Limb (tissue), 2 donors: ENCODE results near the gene FAM200A.
"Not testable (repeated sequence)": the region's sequence is repeated elsewhere in the genome, so short reads cannot be mapped to it uniquely, and the experiment has no call there.

ENCODE experiments used
- DNase-seq, 2 donors: peaks; one replicate each; pipeline ENCODE4 v3.0.0-alpha.2; 2016; ENCODE audit errors: extremely low spot score in 2 of 2

Gene FAM200A

DNA sequence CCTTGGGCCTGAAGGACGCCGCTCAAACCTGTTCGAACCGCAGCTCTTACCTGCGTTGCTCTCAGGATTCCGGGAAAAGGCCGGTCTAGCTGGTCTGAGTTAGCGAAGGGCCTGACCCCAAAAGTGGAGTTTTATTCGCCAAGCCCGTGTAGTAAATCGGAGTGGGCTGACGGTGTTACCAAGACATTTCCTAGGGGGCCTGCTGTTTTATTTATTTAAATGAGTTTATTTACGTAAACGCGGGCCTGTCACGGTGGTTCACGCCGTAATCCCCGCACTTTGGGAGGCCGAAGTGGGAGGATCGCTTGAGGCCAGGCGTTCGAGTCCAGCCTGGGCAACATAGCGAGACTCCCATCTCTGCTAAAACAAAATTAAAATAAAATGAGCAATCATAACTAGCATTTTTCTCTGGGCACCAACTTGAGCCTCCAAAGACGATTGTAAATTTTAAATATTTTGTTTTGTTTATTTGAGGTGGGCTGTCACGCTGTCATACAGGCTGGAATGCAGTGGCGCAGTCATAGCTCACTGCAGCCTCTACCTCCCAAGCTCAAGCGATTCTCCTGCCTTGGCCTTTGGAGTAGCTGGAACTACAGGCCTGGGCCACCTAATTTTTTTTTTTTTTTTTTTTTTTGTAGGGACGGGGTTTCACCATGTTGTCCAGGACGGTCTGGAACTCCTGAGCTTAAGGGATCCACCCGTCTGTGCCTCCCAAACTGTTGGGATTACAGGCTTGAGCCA is 7.4 kb upstream of the FAM200A start:
- no peak for DNase-seq

DNA sequence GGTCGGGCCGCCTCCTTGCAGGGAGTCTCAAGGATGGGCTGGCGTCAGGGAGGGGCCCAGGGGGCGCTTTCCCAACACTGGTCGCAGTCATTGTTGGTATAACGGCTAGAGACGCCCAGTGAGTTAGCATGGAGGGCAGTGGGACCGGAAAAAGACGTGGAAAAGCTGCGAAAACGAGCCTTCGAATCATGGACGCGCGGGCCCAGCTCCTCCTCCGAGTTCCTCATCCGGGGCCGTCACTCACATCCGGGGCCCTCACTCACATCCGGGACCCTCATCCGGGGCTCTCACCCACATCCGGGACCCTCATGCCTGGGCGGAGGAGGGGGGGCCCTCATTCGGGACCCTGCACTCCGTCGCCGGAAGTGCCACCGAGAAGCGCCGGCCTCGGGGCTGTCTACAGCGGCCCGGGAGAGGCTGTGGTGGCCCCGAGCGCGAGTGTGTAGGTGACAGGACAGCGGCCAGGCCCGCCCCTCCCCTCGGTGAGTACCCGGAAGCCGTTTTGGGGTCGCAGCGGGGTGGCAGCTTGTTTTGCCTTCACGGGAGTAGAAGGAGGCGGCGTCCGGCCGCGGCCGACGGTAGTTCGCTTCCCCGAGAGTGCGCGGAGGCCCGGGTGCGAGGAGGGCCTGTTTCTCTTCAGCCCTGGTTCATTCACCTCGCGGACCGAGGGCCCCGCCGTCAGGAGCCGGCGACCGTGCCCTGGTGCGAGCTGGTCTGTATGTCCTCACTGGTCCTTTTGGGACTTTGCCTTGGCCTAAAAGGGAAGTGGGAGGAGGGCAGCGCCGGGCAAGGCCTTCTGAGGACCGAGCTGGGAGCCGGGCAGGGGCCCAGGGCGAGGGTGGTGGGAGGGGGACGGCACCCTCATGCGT is 6.6 kb upstream of the FAM200A start, which contains the start of gene ZNF655:
Gene ZNF655, plus strand, starts transcription at position 337 of the 869 bp plus-strand sequence. CDS start 1,918 bp downstream, outside the sequence.
- peak; percentile 86 to 98 for DNase-seq

DNA sequence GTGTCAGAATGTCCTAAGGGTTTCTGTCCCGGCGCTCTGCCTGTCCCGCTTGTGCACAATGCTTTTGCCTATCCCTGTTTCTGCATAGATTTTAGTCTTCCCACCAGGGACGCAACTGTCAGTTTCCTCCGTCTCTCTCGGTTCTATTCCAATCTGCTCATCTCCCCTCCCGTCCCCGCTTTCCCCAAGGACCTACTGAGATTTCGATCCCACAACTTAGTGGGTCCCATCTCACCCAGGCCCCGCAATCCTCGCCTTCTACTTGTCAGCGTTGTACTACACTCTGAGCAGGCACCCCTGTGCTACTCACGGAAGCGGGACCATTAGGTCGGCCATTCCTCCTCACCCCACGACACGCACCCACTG is 6.0 kb upstream of the FAM200A start:
- no peak for DNase-seq

DNA sequence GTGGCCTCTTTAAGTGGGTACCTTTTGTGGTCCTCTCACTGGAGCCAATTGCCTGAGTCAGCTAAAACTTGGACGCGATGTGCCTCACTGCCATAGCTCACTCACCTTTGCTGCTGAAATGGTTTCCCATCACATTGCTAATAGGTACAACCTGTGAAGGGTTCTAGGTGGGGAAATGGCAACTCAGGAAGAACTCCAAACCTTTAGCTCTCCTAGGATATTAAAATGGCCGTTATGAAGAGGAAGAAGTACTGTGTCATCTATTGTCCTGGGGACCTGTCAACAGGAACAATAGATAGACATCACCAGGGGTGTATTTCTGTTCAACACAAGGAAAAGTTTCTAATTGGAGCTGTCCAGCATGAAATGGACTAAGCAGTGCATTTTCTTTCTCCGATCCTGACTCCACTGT is 5.3 kb upstream of the FAM200A start:
- DNase-seq, result no peak

DNA sequence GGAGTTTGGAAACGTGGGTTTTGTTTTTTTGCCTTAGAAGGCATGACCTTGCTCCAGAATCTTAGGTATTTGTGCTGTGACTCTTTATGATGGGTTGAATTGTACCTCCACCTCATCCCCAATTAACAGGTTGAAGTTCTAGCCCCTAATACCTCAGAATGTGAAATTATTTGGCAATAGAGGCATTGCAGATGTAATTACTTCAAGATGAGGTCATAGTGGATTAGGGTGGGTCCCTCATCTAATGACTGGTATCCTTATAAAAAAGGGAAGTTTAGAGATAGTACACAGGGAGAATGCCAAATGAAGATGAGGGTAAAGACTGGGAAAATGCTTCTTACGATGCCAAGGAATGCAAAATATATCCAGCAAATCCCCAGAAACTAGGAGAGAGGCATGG is 3.0 kb upstream of the FAM200A start:
- DNase-seq, result no peak

DNA sequence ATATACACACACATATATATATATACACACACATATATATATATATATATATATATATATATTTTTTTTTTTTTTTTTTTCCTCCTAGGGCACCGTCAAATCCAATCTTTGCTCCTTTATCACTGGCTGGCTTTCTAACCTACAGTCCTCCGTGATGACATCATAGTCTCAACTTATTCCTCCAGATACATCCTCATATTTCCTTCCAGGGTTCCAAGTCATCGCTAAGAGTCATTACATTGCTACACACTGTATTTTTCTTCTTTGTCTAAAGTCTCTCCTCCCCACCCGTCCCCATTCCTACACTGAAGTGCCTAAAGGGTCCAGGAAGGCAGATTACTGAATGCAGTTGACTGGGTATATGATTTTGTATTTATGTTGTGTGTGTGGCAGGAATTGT is 1.1 kb upstream of the FAM200A start:
- DNase-seq, result no peak

- peak in 1 of 2 donors; percentile 35 for DNase-seq
These were observed 580 bp downstream of the FAM200A start for GRCh38 chr7:99551334-99551733.

DNA sequence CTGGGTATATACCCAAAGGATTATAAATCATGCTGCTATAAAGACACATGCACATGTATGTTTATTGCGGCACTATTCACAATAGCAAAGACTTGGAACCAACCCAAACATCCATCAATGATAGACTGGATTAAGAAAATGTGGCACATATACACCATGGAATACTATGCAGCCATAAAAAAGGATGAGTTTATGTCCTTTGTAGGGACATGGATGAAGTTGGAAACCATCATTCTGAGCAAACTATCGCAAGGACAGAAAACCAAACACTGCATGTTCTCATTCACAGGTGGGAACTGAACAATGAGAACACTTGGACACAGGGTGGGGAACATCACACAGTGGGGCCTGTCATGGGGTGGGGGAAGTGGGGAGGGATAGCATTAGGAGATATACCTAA is 2.4 kb downstream of the FAM200A start:
- DNase-seq, result not testable (repeated sequence)

GRCh38 chr7:99545308-99545707 is 6.6 kb downstream of the FAM200A start:
- not testable (repeated sequence) for DNase-seq

DNA sequence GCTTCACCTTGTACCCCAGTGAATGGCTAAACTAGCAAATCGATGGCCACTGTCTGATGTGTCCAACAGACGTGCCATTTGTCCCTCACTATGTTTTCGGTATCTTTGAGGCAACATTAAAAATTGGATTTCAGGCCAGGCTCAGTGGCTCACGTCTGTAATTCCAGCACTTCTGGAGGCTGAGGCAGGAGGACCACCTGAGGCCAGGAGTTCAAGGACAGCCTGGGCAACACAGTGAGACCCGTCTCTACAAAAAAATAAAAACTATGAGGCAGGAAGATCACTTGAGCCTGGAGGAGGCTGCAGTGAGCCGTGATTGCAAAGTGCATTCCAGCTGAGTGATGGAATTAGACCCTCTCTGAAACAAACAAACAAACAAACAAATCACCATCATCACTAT is 8.0 kb downstream of the FAM200A start:
- DNase-seq, result no peak

GRCh38 chr7:99543081-99543671 is 8.7 kb downstream of the FAM200A start:
- DNase-seq, result no peak

GRCh38 chr7:99541212-99541611 is 10.7 kb downstream of the FAM200A start:
- no peak for DNase-seq

DNA sequence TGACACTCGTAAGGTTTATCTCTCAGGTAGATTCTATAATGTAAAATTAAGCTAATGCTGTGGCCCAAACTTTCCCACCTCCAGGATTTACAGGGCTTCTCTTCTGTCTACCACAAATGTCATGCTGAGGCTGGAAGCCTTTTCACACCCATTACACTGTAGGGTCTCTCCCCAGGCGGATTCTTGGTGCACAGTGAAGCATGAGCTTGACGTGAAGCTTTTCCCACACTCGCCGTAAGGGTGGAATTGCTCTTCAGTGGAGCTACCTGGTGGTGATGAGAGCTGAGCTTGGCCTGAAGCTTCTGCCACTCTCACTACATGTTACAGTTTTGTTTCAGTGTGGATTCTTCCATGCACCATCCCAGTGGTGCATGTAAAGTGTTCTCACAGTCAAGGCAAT is 11.4 kb downstream of the FAM200A start:
- DNase-seq, result no peak

- no peak for DNase-seq
These were observed 12.6 kb downstream of the FAM200A start for GRCh38 chr7:99539213-99539811.

DNA sequence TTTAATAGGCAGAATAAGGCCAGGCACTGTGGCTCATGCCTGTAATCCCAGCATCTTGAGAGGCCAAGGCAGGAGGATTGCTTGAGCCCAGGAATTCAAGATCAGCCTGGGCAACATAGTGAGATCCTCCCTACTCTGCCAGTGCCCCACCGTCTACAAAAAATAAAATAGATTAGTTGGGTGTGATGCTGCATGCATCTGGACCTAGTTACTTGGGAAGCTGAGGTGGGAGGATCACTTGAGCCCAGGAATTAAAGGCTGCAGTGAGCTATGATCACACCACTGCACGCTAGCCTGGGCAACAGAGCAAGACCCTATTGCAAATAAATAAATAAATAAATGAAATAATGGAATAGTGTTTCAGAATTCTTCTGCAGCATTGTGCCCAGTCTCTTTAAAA is 16.2 kb downstream of the FAM200A start:
- no peak for DNase-seq

DNA sequence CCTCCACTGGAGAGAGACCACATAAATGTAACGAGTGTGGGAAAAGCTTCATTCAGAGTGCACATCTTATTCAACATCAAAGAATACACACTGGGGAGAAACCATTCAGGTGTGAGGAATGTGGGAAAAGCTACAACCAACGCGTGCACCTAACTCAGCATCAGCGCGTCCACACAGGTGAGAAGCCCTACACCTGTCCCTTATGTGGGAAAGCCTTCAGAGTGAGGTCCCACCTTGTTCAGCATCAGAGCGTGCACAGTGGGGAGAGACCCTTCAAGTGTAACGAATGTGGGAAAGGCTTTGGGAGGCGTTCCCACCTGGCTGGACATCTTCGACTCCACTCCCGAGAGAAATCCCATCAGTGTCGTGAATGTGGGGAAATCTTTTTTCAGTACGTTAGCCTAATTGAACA is 20.6 kb downstream of the FAM200A start:
- DNase-seq, result no peak

GRCh38 chr7:99525713-99526440 is 26.0 kb downstream of the FAM200A start:
- no peak for DNase-seq

- no peak for DNase-seq
These were observed 30.5 kb downstream of the FAM200A start for GRCh38 chr7:99521399-99521798.

GRCh38 chr7:99514050-99514449 is 37.9 kb downstream of the FAM200A start:
- DNase-seq, result no peak

GRCh38 chr7:99505324-99505662 is 46.6 kb downstream of the FAM200A start:
- no peak for DNase-seq

GRCh38 chr7:99504603-99505323 is 47.2 kb downstream of the FAM200A start, which contains the start of gene ZKSCAN5:
TSS of gene ZKSCAN5 (plus strand) at chr7:99504662. CDS start at chr7:99506045, 1,383 bp downstream.
- peak; percentile 98 to 99 for DNase-seq
